GM10266 (cell line): ENCODE measurements around the gene TSPO2.

Experiments used
- DNase-seq: peaks from one replicate; pipeline ENCODE4 v3.0.0; 2012; ENCODE audit errors: extremely low spot score
- TF ChIP-seq, protein P1 (sequence below): IDR thresholded peaks from 2 replicates; pipeline ENCODE4 v1.5.1; 2012; ENCODE audit warnings: mild to moderate bottlenecking, low read depth; ENCODE audit not compliant: control insufficient read depth, insufficient read depth; ENCODE audit errors: missing control alignments

Gene TSPO2

DNA sequence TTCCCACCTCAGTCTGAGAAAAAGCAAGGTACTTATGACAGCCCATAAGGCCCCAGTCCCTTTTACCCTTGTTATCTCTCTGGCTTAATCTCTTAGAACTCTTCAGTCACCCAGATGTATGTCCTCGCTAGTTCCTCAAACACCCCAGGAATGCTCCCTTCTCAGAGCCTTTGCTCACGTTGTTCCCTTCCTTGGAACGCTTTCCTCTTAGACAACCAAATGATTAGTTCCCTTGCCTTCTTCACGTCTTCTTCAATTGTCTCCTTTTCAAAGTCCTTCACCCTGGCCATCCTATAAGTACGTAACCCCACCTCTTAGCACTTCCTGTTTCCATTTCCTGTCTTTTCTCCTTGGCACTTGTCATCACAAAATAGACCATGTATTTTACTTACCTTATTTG lies 9.6 kb downstream of the TSPO2 start:
- no peak for DNase-seq
- TF ChIP-seq, protein P1, sequence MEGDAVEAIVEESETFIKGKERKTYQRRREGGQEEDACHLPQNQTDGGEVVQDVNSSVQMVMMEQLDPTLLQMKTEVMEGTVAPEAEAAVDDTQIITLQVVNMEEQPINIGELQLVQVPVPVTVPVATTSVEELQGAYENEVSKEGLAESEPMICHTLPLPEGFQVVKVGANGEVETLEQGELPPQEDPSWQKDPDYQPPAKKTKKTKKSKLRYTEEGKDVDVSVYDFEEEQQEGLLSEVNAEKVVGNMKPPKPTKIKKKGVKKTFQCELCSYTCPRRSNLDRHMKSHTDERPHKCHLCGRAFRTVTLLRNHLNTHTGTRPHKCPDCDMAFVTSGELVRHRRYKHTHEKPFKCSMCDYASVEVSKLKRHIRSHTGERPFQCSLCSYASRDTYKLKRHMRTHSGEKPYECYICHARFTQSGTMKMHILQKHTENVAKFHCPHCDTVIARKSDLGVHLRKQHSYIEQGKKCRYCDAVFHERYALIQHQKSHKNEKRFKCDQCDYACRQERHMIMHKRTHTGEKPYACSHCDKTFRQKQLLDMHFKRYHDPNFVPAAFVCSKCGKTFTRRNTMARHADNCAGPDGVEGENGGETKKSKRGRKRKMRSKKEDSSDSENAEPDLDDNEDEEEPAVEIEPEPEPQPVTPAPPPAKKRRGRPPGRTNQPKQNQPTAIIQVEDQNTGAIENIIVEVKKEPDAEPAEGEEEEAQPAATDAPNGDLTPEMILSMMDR = no peak

DNA sequence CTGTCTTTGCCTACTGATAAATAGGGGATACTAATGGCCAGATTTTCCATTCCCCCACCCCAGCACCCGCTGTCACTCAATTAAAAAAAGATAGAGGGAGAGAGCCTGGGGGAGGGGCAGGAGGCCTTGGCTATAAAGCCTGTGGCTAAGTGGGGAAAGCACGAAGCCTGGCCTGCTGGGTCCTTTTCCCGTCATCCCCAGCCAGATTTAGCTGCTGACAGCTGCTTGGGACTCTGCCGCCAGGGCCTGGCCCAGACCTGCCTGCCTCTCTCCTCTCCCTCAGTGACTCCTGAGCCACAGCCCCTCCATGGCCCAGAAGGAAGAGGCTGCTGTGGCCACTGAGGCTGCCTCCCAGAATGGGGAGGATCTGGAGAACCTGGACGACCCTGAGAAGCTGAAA lies 10.8 kb downstream of the TSPO2 start, which contains the start of gene APOBEC2:
APOBEC2 (plus strand) TSS at position 162 of the 400 bp plus-strand sequence; CDS start at position 308, 146 bp downstream.
- no peak for DNase-seq
- TF ChIP-seq, protein P1 = no peak

DNA sequence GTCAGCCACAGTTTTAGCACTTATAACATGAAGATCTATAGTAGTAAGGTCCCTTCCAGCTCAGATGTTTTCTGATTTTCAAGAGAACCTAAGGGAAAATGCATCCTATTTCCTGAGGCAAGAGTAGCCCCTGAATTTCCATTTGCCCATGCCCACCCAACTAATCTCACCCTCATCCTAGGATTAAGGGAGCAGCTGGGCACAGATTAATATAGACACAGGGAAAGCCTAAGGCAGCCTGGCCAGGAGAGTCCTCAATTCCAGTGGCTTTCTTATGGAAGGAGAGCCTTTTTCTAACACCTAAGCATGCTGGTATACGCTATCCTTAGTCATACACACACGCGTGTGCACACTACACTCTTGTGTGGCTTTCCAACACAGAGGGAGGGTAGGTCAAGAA lies 12.2 kb downstream of the TSPO2 start:
- DNase-seq = no peak
- TF ChIP-seq, protein P1 = no peak

DNA sequence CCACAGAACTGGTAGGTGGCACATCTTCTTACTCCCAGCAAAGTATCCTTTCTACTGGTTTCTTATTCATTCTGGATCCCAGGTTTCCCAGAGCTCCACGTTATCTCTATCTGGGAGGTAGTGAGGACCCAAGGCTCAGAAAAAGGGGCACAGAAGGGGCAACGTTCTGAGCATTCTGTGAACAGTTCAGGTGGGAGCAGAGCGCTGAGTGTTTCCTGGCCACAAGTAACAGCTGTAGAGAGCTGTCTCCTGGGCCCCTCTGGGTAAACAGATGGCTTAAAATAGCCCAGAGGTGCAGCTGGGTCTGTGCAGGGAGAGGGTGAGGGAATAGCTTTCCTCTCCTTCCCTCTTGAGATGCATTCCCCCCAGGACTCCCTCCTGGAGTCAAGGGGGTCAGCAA lies 12.9 kb downstream of the TSPO2 start:
- no peak for DNase-seq
- TF ChIP-seq, protein P1 = no peak

DNA sequence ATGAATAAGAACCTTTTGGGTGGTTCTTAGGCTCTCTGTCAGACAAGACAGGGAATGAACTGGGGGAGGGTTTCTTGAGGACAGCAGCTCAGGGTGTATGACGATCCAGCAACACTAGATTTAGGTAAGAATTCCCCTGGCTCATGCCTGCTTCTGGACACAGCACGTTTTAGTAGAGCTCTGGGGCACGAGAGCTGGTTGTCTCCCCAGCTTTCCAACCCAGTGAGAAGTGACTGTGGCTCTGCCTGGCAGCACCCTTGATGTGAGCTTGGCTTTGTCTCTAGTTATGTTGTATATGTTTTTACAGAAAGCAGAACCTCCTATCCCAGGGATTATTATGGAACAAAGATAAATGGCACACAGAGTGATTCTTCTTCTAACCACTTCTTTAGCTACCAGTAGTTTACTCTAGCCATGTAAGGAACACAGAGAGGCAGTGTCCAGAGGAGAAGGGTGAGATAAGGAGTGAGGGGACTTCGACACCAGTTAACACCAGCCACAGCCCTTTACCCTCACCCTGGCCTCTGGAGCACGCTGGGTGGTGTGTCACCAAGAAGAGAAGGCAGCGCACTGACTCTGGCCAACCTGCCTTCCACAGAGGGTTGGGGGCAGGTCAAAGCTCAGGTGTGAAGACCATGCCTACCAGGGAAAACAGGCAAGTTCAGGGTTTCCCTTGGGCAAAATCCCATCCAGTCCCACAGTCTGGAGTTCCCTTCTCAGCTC lies 14.7 kb downstream of the TSPO2 start:
- no peak for DNase-seq
- TF ChIP-seq, protein P1 = no peak

DNA sequence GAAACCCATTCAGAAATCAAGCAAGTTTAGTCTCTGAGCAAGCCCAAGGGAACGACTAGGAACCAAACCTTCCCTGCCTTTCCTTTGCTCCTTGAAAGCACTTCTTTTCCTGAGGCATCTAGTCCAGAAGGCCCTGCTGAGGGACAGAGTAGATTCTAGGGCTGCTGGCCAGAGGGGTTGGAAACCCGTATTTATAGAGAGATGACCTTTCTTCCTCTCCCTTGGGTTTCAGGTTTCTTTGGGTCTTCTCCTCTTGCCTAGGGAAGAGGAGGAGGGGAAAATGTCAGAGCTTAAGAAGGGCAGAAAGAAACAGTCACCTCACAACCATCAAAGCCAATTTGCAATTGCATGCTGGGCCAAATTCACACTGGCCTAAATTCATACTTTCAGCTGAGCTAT lies 16.5 kb downstream of the TSPO2 start:
- no peak for DNase-seq
- TF ChIP-seq, protein P1 = no peak

DNA sequence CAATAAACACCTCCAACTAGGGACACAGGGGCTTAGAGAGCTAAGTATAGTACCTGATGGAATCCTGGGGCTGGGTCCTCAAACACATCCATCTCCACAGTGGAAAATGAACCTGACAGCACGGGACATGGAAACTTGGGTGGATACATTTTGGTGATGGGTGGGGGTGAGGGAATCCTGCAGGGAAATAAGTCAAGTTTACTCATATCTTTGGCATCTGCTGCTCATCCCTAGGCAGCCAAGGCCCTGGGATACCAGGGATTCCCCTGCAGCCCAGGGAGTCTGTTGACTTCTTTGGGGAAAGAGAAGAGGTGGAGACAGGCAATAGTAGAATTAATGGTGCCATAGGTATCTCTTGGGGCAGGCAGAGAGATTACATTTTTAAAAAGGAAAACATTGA lies 17.3 kb downstream of the TSPO2 start:
- no peak for DNase-seq
- TF ChIP-seq, protein P1 = no peak
